Esophagus (tissue), 2 donors: ENCODE results near the gene GCK. TPM values are rescaled to one million over a fixed set of nuclear protein-coding genes. Genes with fewer than 3 reads are reported as not detected.

Experiments used
- H3K27ac ChIP-seq, 2 donors: one replicate each; pipeline ENCODE4 v1.5.1; 2013; ENCODE audit warnings: low read depth in 2 of 2, mild to moderate bottlenecking in 2 of 2, inconsistent platforms in 1 of 2, low read length in 1 of 2, moderate library complexity in 1 of 2
- H3K27me3 ChIP-seq, 2 donors: one replicate each; pipeline ENCODE4 v1.6.1; 2013; ENCODE audit warnings: low read length in 2 of 2, control low read depth in 1 of 2, mild to moderate bottlenecking in 1 of 2; ENCODE audit not compliant: insufficient read depth in 2 of 2, control insufficient read depth in 1 of 2
- H3K36me3 ChIP-seq, 2 donors: one replicate each; pipeline ENCODE4 v1.6.1; 2013; ENCODE audit warnings: low read length in 1 of 2; ENCODE audit not compliant: control insufficient read depth in 2 of 2, insufficient read depth in 2 of 2
- H3K4me1 ChIP-seq, 2 donors: one replicate each; pipeline ENCODE4 v1.6.1; 2013; ENCODE audit warnings: low read length in 1 of 2; ENCODE audit not compliant: control insufficient read depth in 2 of 2, insufficient read depth in 2 of 2
- H3K4me3 ChIP-seq, 2 donors: one replicate each; pipeline ENCODE4 v1.5.1; 2013; ENCODE audit warnings: low read length in 2 of 2, mild to moderate bottlenecking in 2 of 2, low read depth in 1 of 2, moderate library complexity in 1 of 2
- H3K9me3 ChIP-seq, 2 donors: one replicate each; pipeline ENCODE4 v1.6.1; 2013; ENCODE audit warnings: mild to moderate bottlenecking in 2 of 2, low read depth in 1 of 2, low read length in 1 of 2, moderate library complexity in 1 of 2; ENCODE audit not compliant: control insufficient read depth in 2 of 2, insufficient read depth in 1 of 2
- WGBS, 2 donors: extraction: QIAGEN DNeasy Blood & Tissue Kit; methylation state at CpG; one replicate each; pipeline ENCODE4 v1.1.7; 2013; 5-methylcytosine and 5-hydroxymethylcytosine counted together
- polyA plus RNA-seq, 2 donors: library from polyadenylated mRNA; stranded (reverse); fragments of 200-250 nt; gene quantifications; one replicate each; pipeline ENCODE4 v1.2.3, GENCODE V29; 2013
- donor health status: healthy with polysubstance abuse.
- donor health status: Bipolar disorder and iron deficiency.

GCK gene
- polyA plus RNA-seq, 2 donors: 0.18 to 0.27 TPM

DNA sequence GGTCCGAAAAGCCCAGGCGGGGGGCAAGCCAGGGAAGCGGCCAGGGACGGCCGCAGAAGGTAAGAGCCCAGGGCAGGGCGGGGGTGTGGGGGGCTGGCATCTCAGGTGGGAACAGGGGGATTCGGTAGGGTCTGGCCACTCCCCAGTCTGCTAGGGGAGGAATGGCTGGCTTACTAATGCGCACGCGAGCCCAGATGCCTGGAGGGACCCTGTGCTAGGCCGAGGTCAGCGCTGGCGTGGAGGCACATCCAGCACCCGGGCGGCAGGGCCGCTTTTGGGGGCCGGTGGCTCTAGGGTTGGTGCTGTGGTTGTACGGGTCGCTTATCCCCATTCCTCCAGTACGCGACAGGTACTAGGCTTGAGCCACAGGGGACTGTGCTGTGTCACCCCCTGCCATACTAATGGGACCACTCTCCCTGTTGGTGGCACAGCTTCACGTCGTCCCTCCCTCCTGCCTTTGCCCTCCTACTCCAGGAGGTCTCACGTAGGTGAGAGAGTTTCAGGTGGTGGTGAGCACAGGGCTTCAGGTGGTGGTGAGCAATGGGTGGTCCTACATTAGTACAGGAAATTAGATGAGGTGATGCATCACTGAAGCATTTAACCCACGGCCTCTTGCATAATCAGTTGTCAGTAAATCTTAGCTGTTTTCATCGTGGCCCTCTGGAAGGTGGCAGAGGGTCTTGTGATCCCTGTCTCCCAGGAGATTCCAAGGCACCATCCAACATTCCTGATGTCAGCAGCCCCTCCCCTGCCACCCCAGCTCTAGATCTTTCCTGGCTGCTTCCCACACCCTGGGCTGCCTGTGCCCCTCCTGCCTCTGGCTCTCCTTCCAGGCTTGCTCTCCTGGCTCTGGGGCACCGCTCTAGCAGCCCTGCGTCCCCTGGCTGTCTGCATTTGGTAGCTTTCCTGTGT, 84.1 kb downstream of the GCK start:
- H3K36me3 ChIP-seq: peaks cover 0 to 5% of the 10 kb centered on the region in 2 donors
- H3K27me3 ChIP-seq: no peaks in the 10 kb centered on the region
- 36 to 39% methylated on average over 28 of the region's 28 CpGs for WGBS, 2 donors
- H3K4me3 ChIP-seq: peak overlapping the region; percentile 13 to 40
- peaks cover 15 to 19% of the 10 kb centered on the region in 2 donors for H3K4me1 ChIP-seq
- H3K27ac ChIP-seq: peak overlapping the region; percentile 50 to 70
- no peaks in the 10 kb centered on the region for H3K9me3 ChIP-seq

DNA sequence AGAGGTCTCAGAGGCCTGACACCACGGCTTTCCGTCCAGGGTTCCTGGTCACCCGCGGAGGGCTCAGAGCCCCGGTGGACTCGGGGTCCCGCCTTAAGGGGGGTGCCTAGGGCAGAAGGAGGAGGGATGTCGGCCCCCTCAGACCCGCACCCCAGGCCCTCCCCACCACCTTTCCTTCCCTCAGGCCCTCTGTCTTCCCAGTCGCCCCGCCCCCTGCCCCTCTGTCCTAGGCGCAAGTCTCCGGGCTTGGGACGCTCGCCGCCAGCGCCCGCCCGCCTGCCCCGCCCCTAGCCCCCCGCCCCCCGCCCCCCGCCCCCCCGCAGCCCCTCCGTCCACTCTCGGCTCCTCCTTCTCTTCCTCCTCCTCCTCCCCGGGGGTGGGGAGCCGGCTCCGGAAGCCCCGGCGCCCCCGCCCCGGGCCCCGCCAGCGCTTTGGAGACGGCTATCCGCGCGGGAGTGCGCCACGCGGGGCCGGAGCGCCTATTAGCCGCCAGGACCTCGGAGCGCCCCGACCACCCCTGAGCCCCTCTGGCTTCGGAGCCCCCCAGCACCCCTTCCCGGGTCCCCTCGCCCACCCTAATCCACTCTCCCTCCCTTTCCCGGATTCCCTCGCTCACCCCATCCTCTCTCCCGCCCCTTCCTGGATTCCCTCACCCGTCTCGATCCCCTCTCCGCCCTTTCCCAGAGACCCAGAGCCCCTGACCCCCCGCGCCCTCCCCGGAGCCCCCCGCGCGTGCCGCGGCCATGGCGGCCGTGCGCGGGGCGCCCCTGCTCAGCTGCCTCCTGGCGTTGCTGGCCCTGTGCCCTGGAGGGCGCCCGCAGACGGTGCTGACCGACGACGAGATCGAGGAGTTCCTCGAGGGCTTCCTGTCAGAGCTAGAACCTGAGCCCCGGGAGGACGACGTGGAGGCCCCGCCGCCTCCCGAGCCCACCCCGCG, 85.0 kb downstream of the GCK start, which contains the start of gene AEBP1:
AEBP1 (plus strand) TSS at position 423 of the 937 bp plus-strand sequence; CDS start at position 744, 321 bp downstream.
- Histone ChIP-seq H3K27me3 (no peaks in the 10 kb centered on the region), H3K27ac (peak within 1 kb of the TSS; percentile 50 to 70), H3K4me3 (peak within 1 kb of the TSS; percentile 13 to 40), H3K4me1 (peaks cover 15 to 19% of the 10 kb centered on the region in 2 donors), H3K9me3 (no peaks in the 10 kb centered on the region), H3K36me3 (no peaks in the 10 kb centered on the region)
- WGBS, 2 donors: 5 to 7% methylated on average over 38 to 82 of the region's 87 CpGs

DNA sequence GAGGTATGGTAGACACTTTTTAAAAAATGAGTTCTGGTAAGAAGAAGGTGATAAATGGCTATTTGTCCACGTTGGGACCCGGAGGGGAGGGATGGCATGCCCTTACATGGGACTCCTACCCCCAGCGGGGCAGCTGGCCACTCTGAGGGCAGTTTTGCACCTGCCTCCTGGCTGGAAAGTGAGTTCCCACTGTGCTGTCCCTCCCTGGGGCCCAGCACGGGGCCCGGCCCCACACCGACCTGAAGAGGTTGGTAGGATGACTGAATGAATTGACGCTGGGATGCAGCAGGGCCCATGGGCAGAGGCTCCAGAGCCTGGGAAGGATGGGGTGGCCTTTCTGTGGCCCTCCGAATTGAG, 85.7 kb downstream of the GCK start:
- WGBS, 2 donors: 69 to 83% methylated on average over 8 of the region's 8 CpGs
- no peak overlapping the region for H3K4me3 ChIP-seq
- no peaks in the 10 kb centered on the region for H3K27me3 ChIP-seq
- H3K36me3 ChIP-seq: no peaks in the 10 kb centered on the region
- peaks cover 15 to 19% of the 10 kb centered on the region in 2 donors for H3K4me1 ChIP-seq
- H3K9me3 ChIP-seq: no peaks in the 10 kb centered on the region
- H3K27ac ChIP-seq: peak overlapping the region; percentile 50 to 54

DNA sequence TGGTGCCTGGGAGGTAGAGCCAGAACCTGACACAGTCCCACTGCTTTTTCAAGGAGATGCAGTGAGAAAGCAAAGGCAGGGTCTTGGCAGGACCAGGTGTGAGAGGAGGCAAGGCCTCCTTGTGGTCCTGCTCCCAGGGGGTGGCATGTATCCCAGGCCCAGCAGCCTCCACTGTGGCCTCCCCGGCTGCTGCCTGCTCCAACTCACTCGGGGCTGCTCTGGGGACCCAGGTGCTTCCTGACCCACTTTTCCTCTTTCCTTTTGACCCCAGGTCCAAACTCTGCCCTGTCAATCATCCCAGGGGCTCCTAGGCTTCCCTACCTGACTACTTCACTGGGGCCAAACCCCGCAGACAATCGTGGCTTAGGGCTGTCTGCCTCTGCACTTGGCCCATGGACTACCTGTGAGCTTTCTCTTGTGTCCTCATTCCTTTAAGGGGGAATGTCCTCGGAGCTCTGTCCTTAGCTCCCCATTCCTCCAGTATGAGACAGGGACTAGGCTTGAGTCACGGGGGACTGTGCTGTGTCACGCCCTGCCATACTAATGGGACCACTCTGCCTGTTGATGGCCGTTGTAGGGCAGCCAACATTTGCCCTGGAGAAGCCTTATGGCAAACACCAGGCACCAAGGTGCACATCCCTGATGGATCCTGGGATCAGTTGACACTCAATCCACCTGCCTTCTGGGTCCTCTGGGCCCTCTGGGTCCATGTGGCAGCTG, 86.2 kb downstream of the GCK start:
- peak overlapping the region; percentile 22 to 69 for H3K27ac ChIP-seq
- H3K9me3 ChIP-seq: no peaks in the 10 kb centered on the region
- WGBS, 2 donors: 73 to 76% methylated on average over 8 of the region's 8 CpGs
- no peaks in the 10 kb centered on the region for H3K36me3 ChIP-seq
- H3K4me1 ChIP-seq: peaks cover 15 to 19% of the 10 kb centered on the region in 2 donors
- no peaks in the 10 kb centered on the region for H3K27me3 ChIP-seq
- H3K4me3 ChIP-seq: no peak overlapping the region

DNA sequence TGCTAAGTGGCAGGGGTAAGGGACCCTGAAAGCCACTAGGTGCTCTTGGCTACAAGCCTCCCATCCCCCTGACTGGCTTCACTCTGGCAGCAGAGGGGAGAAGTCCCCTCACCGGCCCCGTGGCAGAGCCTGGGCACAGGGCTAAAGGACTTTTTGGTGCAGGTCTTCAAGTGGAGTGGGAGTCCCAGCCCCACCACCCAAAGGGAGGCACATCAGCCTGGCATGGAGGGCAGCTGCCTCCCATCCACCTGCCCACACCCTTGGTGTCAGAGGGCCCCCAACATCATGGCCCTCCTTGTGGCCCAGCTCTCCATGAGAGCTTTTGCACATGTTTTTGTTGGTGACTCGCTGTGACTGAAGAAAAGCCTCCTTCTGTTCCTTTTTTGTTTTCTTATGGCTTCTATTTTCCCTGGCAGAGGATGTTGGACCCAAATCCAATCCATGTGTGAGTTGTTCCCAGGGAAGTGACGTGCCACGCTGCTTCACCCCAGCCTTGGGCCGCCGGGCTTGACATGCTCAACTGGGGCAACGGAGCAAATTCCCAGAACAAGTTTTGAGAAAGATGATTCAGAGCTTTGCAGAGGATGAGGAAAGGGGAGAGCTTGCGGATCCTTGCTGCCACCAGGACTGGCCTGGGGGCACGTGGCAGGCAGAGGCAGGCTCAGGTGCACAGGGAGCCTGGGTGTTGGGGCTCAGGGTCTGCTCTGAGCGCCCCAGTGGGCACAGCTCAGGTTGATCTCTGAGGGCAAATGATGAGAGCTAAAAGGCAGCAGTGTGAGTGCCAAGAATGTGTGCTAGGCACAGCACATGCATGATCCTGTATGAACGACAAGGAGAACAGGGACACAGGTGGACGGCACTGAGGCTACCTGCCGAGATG, 87.0 kb downstream of the GCK start:
- no peak overlapping the region for H3K4me3 ChIP-seq
- H3K27ac ChIP-seq: peak overlapping the region; percentile 22 to 69
- no peaks in the 10 kb centered on the region for H3K27me3 ChIP-seq
- H3K36me3 ChIP-seq: no peaks in the 10 kb centered on the region
- no peaks in the 10 kb centered on the region for H3K9me3 ChIP-seq
- peaks cover 11 to 19% of the 10 kb centered on the region in 2 donors for H3K4me1 ChIP-seq
- 52 to 65% methylated on average over 14 of the region's 14 CpGs for WGBS, 2 donors

DNA sequence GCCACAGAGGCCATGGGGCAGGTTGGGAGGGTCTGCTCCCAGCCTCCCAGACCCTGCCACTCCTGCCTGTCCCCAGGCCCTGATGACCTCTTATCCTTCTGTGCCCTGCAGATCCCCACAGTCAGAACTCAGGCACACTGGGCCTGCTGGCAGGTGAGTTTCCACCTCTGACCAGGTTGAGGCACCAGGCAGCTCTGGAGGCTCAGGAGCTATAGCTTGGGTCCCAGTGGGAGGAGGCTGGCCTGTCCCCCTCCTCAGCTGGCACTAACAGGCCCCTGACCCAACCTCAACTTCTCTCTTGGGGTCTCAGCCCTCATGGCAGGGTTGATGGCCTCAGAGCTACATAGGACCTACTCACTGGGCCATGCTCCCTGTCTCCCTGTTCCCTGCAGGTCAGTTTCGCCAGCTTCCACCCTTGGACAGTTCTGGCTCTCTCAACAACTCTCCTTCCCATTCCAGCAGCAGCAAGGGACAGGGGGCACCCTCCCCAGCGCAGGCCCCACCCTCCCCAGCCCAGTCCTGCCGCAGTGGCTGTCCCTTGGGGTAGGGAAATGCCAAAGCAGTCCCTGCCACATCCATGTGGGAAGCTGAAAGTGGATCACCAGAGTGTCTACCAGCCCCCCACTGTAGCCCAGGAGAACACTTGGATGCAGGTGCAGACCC, 87.8 kb downstream of the GCK start:
- Histone ChIP-seq H3K27ac (peak overlapping the region; percentile 52 to 65), H3K27me3 (no peaks in the 10 kb centered on the region), H3K4me1 (peaks cover 6 to 19% of the 10 kb centered on the region in 2 donors), H3K36me3 (no peaks in the 10 kb centered on the region), H3K9me3 (no peaks in the 10 kb centered on the region), H3K4me3 (no peak overlapping the region)
- WGBS, 2 donors: 87 to 93% methylated on average over 3 of the region's 3 CpGs

DNA sequence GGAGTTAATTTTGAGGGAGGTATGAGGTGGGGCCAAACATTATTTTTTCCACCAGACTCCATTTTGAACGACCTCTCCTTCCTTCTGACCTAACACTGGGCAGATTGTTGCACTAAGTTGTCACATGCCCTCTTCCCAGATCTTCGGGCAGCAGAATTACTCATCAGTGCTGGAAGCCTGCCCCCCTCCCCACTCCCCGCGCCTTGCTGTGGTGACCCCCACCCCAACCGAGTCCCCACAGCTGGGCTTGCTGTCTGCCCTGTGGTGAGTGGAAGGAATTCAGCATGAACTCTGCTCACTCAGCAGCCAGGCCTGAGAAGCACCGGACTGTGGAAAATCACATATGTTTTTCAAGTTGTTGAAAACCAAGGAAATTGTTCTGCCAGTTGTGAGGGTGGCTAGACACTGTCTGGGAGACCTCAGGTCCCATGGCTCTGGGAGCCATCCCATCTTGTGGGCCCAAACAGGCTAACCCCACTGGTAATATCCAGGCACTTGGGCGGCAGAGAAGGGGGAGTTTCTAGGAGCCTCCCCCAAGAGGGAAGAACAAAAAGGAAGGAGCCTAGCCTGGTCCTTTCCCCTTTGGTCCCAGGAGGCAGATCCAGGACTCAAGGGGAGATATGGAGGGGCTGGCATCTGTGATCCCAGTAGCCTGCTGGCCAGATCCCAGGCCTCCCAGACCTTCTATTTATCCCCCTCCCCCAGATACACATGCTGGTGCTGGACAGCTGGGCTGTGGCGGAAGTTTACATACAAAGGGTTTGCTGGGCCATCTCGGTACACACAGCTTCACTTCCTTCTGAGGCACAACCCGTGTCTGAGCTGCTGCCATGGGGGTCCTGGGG, 88.6 kb downstream of the GCK start:
- Histone ChIP-seq H3K4me1 (peaks cover 6 to 17% of the 10 kb centered on the region in 2 donors), H3K9me3 (no peaks in the 10 kb centered on the region)
- 62 to 65% methylated on average over 8 to 10 of the region's 10 CpGs for WGBS, 2 donors

More for the DNA sequence above, 88.6 kb downstream of the GCK start:
- peak overlapping the region; percentile 52 to 56 for H3K27ac ChIP-seq
- H3K36me3 ChIP-seq: no peaks in the 10 kb centered on the region
- H3K27me3 ChIP-seq: no peaks in the 10 kb centered on the region
- no peak overlapping the region for H3K4me3 ChIP-seq
